Chondrocyte (in vitro differentiated cells): ENCODE results near the gene SPTB. TPM values are rescaled to one million over a fixed set of nuclear protein-coding genes. Genes with fewer than 3 reads are reported as not detected.

Experiments used
- DNase-seq: peaks from one replicate; pipeline ENCODE4 v3.0.0; 2021; ENCODE audit warnings: mixed read lengths, low spot score
- H3K27ac Mint-ChIP-seq: one replicate; pipeline ENCODE4 v1.8.0; 2021; ENCODE audit warnings: mild to moderate bottlenecking, moderate library complexity, mixed read lengths; ENCODE audit not compliant: unreplicated experiment
- H3K27me3 Mint-ChIP-seq: 2 replicates; pipeline ENCODE4 v1.8.0; 2021; ENCODE audit warnings: low read depth, mixed read lengths
- H3K36me3 Mint-ChIP-seq: 2 replicates; pipeline ENCODE4 v1.8.0; 2021; ENCODE audit warnings: low read depth, mixed read lengths
- H3K4me1 Mint-ChIP-seq: 2 replicates; pipeline ENCODE4 v1.8.0; 2021; ENCODE audit warnings: low read depth, mild to moderate bottlenecking, mixed read lengths
- H3K4me3 Mint-ChIP-seq: one replicate; pipeline ENCODE4 v1.8.0; 2021; ENCODE audit warnings: mild to moderate bottlenecking, moderate library complexity, mixed read lengths; ENCODE audit not compliant: unreplicated experiment
- H3K9me3 Mint-ChIP-seq: 2 replicates; pipeline ENCODE4 v1.8.0; 2021; ENCODE audit warnings: low read depth, mixed read lengths
- total RNA-seq: library from RNA; stranded (reverse); gene quantifications from 3 replicates; pipeline ENCODE4 v1.2.1, GENCODE V29; 2021
- TF ChIP-seq, protein P1 (sequence below): fragments of 200-600 bp; sonication (generic); IDR thresholded peaks from 2 replicates; pipeline ENCODE4 v1.5.0; 2021; ENCODE audit warnings: antibody characterized with exemption, mild to moderate bottlenecking, moderate library complexity

SPTB gene
- total RNA-seq, 1 donor from 2014 or later: 7.2 TPM

DNA sequence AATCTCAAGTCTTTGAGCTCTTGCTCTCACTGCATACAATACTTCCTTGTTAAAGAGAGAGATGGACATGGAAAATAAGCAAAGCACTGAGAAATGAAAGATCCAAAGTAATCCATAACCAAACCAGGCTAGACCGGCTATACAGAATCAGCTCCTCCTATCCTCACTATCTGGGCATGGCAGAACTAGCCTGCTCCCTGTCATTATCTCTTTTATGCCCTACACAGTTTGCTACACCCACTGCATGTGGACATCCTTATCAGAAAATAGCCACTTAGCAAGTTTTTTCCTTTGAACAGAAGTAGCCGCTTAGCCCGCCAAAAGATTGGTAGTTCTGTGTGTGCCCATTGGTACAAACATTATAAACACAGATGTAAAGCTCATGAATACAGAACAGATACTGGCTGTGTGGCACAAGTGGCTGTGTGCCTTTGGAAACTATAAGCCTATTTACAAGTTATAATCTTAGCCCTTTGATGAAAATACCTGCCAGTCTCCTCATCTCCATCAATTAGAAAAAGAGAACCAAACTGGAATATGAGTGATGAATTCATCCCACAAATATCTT lies 34.7 kb downstream of the SPTB start:
- Mint-ChIP-seq H3K36me3 (peaks cover 6% of the 10 kb centered on the region), H3K27me3 (peaks cover 34% of the 10 kb centered on the region), H3K27ac (no peak overlapping the region), H3K4me1 (peaks cover 31% of the 10 kb centered on the region), H3K9me3 (no peaks in the 10 kb centered on the region), H3K4me3 (no peak overlapping the region)
- DNase-seq: no peak
- TF ChIP-seq, protein P1, sequence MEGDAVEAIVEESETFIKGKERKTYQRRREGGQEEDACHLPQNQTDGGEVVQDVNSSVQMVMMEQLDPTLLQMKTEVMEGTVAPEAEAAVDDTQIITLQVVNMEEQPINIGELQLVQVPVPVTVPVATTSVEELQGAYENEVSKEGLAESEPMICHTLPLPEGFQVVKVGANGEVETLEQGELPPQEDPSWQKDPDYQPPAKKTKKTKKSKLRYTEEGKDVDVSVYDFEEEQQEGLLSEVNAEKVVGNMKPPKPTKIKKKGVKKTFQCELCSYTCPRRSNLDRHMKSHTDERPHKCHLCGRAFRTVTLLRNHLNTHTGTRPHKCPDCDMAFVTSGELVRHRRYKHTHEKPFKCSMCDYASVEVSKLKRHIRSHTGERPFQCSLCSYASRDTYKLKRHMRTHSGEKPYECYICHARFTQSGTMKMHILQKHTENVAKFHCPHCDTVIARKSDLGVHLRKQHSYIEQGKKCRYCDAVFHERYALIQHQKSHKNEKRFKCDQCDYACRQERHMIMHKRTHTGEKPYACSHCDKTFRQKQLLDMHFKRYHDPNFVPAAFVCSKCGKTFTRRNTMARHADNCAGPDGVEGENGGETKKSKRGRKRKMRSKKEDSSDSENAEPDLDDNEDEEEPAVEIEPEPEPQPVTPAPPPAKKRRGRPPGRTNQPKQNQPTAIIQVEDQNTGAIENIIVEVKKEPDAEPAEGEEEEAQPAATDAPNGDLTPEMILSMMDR: no peak

DNA sequence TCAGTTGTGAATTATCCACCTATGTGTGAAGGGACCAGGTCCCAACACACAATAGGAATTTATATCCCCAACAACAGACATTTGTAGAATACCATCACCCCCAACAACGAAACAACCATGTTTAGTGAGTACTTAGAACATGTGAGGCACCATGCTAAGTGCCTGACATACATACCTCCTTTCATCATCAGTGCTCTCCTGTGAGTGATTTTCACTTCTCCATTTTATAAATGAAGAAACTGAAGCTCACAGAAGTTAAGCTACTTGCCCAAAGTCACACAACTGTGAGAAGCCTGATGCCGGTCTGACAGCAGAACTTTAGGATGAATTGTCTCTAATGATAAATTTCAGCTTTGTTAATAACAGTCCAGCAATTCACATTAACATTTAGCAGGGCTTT lies 35.4 kb downstream of the SPTB start:
- Mint-ChIP-seq H3K27me3 (peaks cover 32% of the 10 kb centered on the region), H3K27ac (no peak overlapping the region), H3K4me1 (peaks cover 31% of the 10 kb centered on the region), H3K36me3 (peaks cover 6% of the 10 kb centered on the region), H3K4me3 (no peak overlapping the region), H3K9me3 (no peaks in the 10 kb centered on the region)
- DNase-seq: no peak
- TF ChIP-seq, protein P1: no peak

DNA sequence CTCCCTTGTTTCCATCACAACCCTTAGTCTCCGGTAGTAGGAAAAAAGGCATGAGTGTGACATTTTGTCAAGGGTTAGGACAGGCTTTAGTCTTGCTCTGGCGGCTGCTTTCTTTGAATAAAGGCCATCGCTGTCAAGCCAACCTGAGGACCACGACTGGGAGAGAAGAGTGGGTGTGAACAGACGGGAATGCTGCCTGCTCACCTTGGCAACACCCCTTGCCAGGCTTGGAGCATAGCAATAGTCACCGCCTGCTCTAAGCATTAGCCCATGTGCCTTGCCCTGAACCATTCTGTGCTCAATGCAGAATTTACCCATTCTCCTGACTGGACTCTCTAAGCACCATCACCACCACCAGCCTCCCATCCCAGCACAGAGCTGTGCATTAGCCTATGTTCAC lies 36.2 kb downstream of the SPTB start:
- no peak for DNase-seq
- TF ChIP-seq, protein P1: no peak
- H3K9me3 Mint-ChIP-seq: no peaks in the 10 kb centered on the region
- H3K27ac Mint-ChIP-seq: no peak overlapping the region
- H3K4me3 Mint-ChIP-seq: no peak overlapping the region
- peaks cover 31% of the 10 kb centered on the region for H3K4me1 Mint-ChIP-seq
- peaks cover 6% of the 10 kb centered on the region for H3K36me3 Mint-ChIP-seq
- H3K27me3 Mint-ChIP-seq: peaks cover 34% of the 10 kb centered on the region

DNA sequence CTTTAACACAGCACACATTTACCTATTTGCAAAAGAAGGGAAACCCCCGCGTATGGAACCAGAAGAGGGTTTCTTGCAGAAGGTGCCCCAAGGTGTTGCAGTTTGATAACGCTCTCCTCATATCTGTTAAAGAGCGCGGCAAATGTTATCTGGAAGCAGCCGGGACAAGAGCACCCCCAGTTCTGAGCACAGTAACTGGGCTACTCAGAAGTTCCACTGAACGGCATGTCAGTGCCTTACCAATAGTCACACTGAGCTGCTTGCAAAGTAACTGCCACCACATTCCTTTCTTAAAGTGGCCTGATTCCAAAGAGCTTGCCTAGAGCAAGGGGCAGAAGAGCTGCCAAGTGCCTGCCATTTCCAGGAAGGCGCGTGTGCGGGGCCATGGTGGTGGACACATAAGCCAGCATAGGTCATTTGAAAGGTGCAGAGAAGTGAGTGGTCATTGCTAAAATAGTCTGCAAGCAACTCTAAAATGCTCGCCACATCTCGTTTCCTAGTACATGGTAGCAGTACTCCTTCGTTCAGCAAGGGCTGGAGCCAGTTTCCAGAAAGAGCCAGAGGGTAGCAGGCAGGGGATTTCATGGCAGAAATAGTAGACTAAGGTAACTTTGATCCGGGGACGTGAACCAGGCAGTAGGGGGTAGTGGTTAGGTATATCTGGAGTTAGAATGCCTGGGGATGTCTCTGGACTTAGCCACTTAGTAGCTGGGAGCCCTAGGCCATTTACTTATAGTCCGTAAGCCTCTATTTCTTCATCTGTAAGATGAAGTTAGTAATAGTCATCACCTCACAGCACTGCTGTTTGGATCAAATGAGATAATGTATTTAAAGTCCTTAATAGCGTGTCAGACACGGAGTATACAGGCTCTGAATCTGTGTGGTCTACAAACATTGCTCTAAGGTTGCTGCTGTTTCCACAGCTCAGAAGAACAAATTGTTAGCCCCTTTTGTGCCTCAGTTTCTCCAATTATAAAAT lies 37.6 kb downstream of the SPTB start:
- DNase-seq: no peak
- peaks cover 23% of the 10 kb centered on the region for H3K27me3 Mint-ChIP-seq
- peaks cover 31% of the 10 kb centered on the region for H3K4me1 Mint-ChIP-seq
- peak overlapping the region; percentile 67 for H3K27ac Mint-ChIP-seq
- no peak overlapping the region for H3K4me3 Mint-ChIP-seq
- peaks cover 1% of the 10 kb centered on the region for H3K36me3 Mint-ChIP-seq
- TF ChIP-seq, protein P1: no peak
- no peaks in the 10 kb centered on the region for H3K9me3 Mint-ChIP-seq

DNA sequence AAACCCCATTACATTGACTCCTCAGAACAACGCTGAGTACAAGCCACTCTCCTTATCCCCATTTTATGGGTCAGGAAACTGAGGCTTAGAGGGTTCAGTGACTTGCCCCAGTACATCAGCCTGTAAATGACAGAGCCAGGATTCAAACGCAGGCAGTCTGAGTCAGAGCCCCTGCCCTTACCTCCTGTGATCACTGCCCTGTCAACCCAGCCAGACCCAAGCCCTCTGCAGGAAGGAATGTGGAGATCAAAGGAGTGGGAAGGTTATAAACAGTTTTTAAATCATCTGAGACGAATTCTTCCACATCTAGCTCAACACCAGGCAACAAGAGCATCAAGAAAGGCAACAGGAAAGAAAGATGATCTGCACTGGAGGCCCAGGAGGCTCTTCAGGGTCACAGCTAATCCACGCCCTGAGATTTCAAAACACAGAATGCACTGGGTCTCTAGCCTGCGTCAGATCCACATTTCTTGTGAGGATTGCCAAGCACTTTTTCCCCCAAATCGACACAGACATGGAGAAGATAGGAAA lies 38.5 kb downstream of the SPTB start:
- no peak overlapping the region for H3K4me3 Mint-ChIP-seq
- peaks cover 22% of the 10 kb centered on the region for H3K27me3 Mint-ChIP-seq
- peaks cover 1% of the 10 kb centered on the region for H3K36me3 Mint-ChIP-seq
- peaks cover 31% of the 10 kb centered on the region for H3K4me1 Mint-ChIP-seq
- H3K9me3 Mint-ChIP-seq: no peaks in the 10 kb centered on the region
- no peak for DNase-seq
- TF ChIP-seq, protein P1: peak; percentile 74
- H3K27ac Mint-ChIP-seq: peak overlapping the region; percentile 81
